Lung (tissue), 12 donors: Measurements from ENCODE around the gene LRP1. TPM values are rescaled to one million over a fixed set of nuclear protein-coding genes. Genes with fewer than 3 reads are reported as not detected.

Experiments
- ATAC-seq: fragments of 200-7000 bp; cut with Tn5 transposase; one replicate; pipeline ENCODE4 v1.9.1; 2020; ENCODE audit warnings: moderate number of reproducible peaks; ENCODE audit not compliant: insufficient read depth, low FRiP score
- DNase-seq, 3 donors: peaks; one replicate each; pipeline ENCODE4 v3.0.0-alpha.2; 2013 to 2017
- H3K27ac ChIP-seq, 2 donors: one replicate each; pipeline ENCODE4 v1.5.1; 2013; ENCODE audit warnings: mild to moderate bottlenecking in 2 of 2, moderate library complexity in 2 of 2, control low read depth in 1 of 2, inconsistent platforms in 1 of 2, low read depth in 1 of 2, low read length in 1 of 2
- H3K27me3 ChIP-seq, 3 donors: one replicate each; pipeline ENCODE4 v1.5.1; 2013; ENCODE audit warnings: low read length in 2 of 3; ENCODE audit not compliant: control insufficient read depth in 3 of 3, insufficient read depth in 3 of 3
- H3K36me3 ChIP-seq, 4 donors: one replicate each; pipeline ENCODE4 v1.5.1; 2013; ENCODE audit warnings: low read length in 4 of 4, mild to moderate bottlenecking in 1 of 4, moderate library complexity in 1 of 4; ENCODE audit not compliant: control insufficient read depth in 4 of 4, insufficient read depth in 4 of 4
- H3K4me1 ChIP-seq, 5 donors: one replicate each; pipeline ENCODE4 v1.5.1; 2013; ENCODE audit warnings: low read length in 5 of 5, mild to moderate bottlenecking in 2 of 5, moderate library complexity in 1 of 5; ENCODE audit not compliant: control insufficient read depth in 5 of 5, insufficient read depth in 5 of 5
- H3K4me3 ChIP-seq: one replicate; pipeline ENCODE4 v1.5.1; 2013; ENCODE audit warnings: mild to moderate bottlenecking, control low read depth, moderate library complexity
- H3K9ac ChIP-seq, 2 donors: one replicate each; pipeline ENCODE4 v1.5.1; 2013; ENCODE audit warnings: low read length in 2 of 2, control low read depth in 1 of 2; ENCODE audit not compliant: insufficient read depth in 1 of 2
- H3K9me3 ChIP-seq, 4 donors: one replicate each; pipeline ENCODE4 v1.5.1; 2013; ENCODE audit warnings: low read length in 3 of 4, mild to moderate bottlenecking in 1 of 4, moderate library complexity in 1 of 4; ENCODE audit not compliant: control insufficient read depth in 4 of 4, insufficient read depth in 3 of 4
- CTCF ChIP-seq: IDR thresholded peaks from 2 replicates; pipeline ENCODE4 v1.5.1; 2012; ENCODE audit warnings: mild to moderate bottlenecking; ENCODE audit errors: control extremely low read depth, extremely low read depth
- WGBS, 2 donors: extraction: QIAGEN DNeasy Blood & Tissue Kit; methylation state at CpG; one replicate each; pipeline ENCODE4 v1.1.7; 2013; 5-methylcytosine and 5-hydroxymethylcytosine counted together
- polyA plus RNA-seq, 2 donors: library from polyadenylated mRNA; stranded (reverse); fragments of 200-250 nt; gene quantifications; one replicate each; pipeline ENCODE4 v1.2.1, GENCODE V29; 2013
- total RNA-seq, 2 donors: library from RNA; depleted of rRNA in 1 of 2; stranded (reverse); fragments of >200 nt in 1 of 2; gene quantifications; one replicate each; pipeline ENCODE4 v1.2.1, GENCODE V29; 2014 to 2021
- donor health status: control.
- donor health status: control.
- donor health status: Bipolar disorder and iron deficiency.
- donor health status: healthy.
- donor health status: DM: yes; HTN: yes; CAD: no.

LRP1 gene
- total and polyA plus RNA-seq, 4 donors, result 52.6 to 338 (median 122) TPM

- no peak for ATAC-seq
- Histone ChIP-seq H3K36me3 (peaks cover 0 to 38% (median 17%) of the 10 kb centered on the region in 4 donors), H3K4me3 (no peak overlapping the region), H3K27ac (no peak overlapping the region), H3K9me3 (no peaks in the 10 kb centered on the region), H3K9ac (no peak overlapping the region), H3K4me1 (peaks cover 0 to 49% (median 14%) of the 10 kb centered on the region in 5 donors), H3K27me3 (peaks cover 4 to 29% (median 17%) of the 10 kb centered on the region in 3 donors)
- 92 to 93% methylated on average over 15 of the region's 15 CpGs for WGBS, 2 donors
- DNase-seq, result no peak
- TF ChIP-seq CTCF, result no peak
These were observed 105.3 kb downstream of the LRP1 start for GRCh38 chr12:57233357-57234232.

DNA sequence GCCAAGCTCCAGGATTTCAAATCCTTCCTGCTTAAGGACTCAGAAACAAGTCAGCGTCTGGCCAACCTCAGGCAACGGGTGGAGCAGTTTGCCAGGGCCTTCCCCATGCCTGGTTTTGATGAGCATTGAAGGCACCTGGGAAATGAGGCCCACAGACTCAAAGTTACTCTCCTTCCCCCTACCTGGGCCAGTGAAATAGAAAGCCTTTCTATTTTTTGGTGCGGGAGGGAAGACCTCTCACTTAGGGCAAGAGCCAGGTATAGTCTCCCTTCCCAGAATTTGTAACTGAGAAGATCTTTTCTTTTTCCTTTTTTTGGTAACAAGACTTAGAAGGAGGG is 105.9 kb downstream of the LRP1 start:
- no peak for TF ChIP-seq CTCF
- no peak for ATAC-seq
- DNase-seq, result no peak
- H3K4me1 ChIP-seq, result peaks cover 0 to 55% (median 14%) of the 10 kb centered on the region in 5 donors
- peaks cover 0 to 38% (median 17%) of the 10 kb centered on the region in 4 donors for H3K36me3 ChIP-seq
- H3K27me3 ChIP-seq, result peaks cover 4 to 33% (median 17%) of the 10 kb centered on the region in 3 donors
- H3K4me3 ChIP-seq, result no peak overlapping the region
- no peaks in the 10 kb centered on the region for H3K9me3 ChIP-seq
- no peak overlapping the region for H3K27ac ChIP-seq
- H3K9ac ChIP-seq, result no peak overlapping the region
- 68 to 82% methylated on average over 3 of the region's 3 CpGs for WGBS, 2 donors

- no peak for TF ChIP-seq CTCF
- no peak overlapping the region for H3K9ac ChIP-seq
- no peak overlapping the region for H3K27ac ChIP-seq
- no peak for ATAC-seq
- peaks cover 0 to 38% (median 17%) of the 10 kb centered on the region in 4 donors for H3K36me3 ChIP-seq
- 80 to 88% methylated on average over 10 of the region's 10 CpGs for WGBS, 2 donors
- H3K9me3 ChIP-seq, result no peaks in the 10 kb centered on the region
- H3K4me3 ChIP-seq, result no peak overlapping the region
- DNase-seq, result no peak
- peaks cover 4 to 37% (median 20%) of the 10 kb centered on the region in 3 donors for H3K27me3 ChIP-seq
- H3K4me1 ChIP-seq, result peaks cover 0 to 59% (median 16%) of the 10 kb centered on the region in 5 donors
These were observed 106.3 kb downstream of the LRP1 start for GRCh38 chr12:57234571-57235016.
